GM13976 (cell line): Measurements from ENCODE around the gene CRYAA.

Experiments
- DNase-seq: peaks from one replicate; pipeline ENCODE4 v3.0.0; 2012; ENCODE audit warnings: low spot score
- CTCF ChIP-seq: IDR thresholded peaks from 2 replicates; pipeline ENCODE4 v1.5.1; 2012; ENCODE audit warnings: borderline replicate concordance, mild to moderate bottlenecking; ENCODE audit not compliant: insufficient read depth; ENCODE audit errors: extremely low read depth, missing control alignments, control extremely low read depth
- in situ Hi-C: fragments of 300-500 bp; cut with MboI; formaldehyde crosslinking; loops from one replicate; pipeline ENCODE4 v1.12.0; 2022; ENCODE audit warnings: low sequenced_read_pairs, mixed read lengths, inconsistent platforms; ENCODE audit not compliant: unreplicated experiment

CRYAA gene

GRCh38 chr21:43208561-43209332 is 39.9 kb downstream of the CRYAA start:
- in situ Hi-C loops = no loop called here
- no peak for TF ChIP-seq CTCF

DNA sequence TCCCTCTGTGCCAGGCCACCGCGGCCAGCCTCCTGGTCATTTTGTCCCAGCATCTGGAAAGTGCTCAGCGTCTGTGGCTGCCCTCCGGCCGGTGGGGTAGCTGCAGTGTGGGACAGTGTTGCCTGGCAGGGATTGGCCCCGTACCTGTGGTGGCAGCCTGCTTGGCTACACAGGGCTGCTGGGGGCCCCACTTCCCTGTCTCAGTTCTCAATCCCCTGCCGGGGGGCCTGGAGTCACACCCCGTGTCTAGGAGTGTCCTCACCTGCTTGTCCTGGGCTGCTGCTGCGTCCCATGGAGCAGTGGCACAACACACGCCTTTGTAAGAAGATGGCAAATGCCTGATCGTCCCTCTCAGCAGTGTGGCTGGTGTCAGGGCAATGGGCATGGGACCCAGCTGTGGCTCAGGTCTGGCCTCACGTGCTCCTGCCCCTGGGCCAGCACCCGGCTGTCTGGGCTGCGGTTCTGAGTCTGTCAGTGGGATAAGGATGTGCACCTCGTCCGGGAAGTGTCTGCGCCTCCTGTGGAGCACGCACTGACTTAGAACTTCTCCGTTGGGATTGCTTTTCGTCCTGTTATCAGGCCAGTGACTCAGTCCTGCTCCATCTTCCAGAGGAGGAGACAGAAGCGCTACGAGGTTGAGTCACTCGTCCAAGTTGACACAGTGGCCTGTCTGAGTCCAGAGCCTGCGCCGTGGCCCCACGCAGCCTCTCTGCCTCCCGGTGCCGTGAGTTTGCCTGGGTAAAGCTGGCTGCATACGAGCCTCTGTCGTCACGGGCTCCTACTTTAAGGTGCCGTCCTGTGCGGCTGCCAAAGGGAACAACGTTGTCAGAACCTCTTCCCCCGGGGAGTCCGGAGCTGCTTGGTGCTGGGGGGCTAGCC is 41.0 kb downstream of the CRYAA start:
- in situ Hi-C loops = no loop called here
- TF ChIP-seq CTCF = no peak
- DNase-seq = no peak

More at GRCh38 chr21:43208561-43209332, 39.9 kb downstream of the CRYAA start:
- DNase-seq = no peak

GRCh38 chr21:43210454-43211071 is 41.8 kb downstream of the CRYAA start:
- no peak for DNase-seq
- TF ChIP-seq CTCF = no peak
- in situ Hi-C loops = no loop called here

GRCh38 chr21:43211072-43211759 is 42.4 kb downstream of the CRYAA start:
- in situ Hi-C loops = no loop called here
- DNase-seq = no peak

GRCh38 chr21:43211760-43212115 is 42.9 kb downstream of the CRYAA start:
- DNase-seq = no peak
- no peak for TF ChIP-seq CTCF
- in situ Hi-C loops = no loop called here

More at GRCh38 chr21:43211072-43211759, 42.4 kb downstream of the CRYAA start:
- no peak for TF ChIP-seq CTCF
